ENCODE results near the gene ALDH1A3.

Gene ALDH1A3

DNA sequence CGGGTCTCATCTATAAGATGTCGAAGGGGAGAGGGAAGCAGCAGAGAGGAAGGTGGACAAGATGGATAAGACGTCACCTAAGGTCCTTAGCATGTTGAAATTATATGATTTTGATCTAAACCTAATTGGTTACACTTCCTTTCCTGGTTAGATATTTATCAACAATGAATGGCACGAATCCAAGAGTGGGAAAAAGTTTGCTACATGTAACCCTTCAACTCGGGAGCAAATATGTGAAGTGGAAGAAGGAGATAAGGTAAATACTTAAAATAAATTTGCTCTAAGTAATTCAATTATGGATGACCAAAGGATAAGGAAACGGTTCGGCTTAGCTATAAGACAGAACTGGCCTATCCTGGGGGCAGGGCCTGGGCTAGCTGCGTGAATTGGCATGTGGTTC, 5.5 kb downstream of the ALDH1A3 start:
- DNase-seq: no peak

DNA sequence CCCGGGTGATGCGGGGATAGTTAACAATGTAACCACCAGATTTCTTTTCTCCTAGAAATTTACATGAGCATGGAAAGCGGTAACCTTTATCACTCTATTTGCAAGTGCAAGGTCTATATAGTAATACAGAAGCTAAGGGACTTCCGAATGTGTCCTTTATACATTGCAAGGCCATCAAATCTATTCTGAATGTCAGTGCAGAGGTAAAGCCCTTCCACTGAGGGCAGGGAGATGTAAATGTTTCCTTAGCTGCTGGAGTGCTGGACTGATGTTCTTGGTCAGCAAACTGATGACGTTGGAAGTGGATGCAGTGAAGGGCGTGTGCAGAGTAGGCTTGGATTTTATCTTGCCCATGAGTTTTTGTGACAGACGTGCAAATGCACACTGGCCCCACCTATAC, 6.2 kb downstream of the ALDH1A3 start:
- DNase-seq: no peak

DNA sequence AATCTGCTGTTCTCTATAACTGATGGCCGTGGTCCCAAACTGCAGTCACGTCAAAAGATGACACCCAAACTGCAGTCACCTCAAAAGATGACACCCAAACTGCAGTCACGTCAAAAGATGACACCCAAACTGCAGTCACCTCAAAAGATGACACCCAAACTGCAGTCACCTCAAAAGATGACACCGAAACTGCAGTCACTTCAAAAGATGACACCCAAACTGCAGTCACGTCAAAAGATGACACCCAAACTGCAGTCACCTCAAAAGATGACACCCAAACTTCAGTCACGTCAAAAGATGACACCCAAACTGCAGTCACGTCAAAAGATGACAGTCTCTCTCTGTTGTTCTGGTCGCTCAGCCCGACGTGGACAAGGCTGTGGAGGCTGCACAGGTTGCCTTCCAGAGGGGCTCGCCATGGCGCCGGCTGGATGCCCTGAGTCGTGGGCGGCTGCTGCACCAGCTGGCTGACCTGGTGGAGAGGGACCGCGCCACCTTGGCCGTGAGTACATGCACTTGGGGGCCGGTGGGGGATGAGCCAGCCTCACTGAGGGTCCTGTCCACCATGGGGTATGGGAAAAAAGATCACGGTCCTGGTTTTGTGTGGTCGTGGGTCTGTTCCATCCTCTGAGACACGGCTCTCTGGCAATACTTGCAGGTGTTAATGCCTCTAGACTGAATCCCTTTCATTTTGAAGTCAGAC, 7.7 kb downstream of the ALDH1A3 start:
- DNase-seq: no peak

GRCh38 chr15:100889385-100890050, 9.9 kb downstream of the ALDH1A3 start:
- DNase-seq: no peak

GRCh38 chr15:100890051-100890720, 10.6 kb downstream of the ALDH1A3 start:
- DNase-seq: no peak

GRCh38 chr15:100890850-100891249, 11.2 kb downstream of the ALDH1A3 start:
- no peak for DNase-seq

GRCh38 chr15:100891307-100892012, 11.8 kb downstream of the ALDH1A3 start:
- no peak for DNase-seq

- no peak for DNase-seq
Measured at GRCh38 chr15:100892013-100892355, 12.4 kb downstream of the ALDH1A3 start.

DNA sequence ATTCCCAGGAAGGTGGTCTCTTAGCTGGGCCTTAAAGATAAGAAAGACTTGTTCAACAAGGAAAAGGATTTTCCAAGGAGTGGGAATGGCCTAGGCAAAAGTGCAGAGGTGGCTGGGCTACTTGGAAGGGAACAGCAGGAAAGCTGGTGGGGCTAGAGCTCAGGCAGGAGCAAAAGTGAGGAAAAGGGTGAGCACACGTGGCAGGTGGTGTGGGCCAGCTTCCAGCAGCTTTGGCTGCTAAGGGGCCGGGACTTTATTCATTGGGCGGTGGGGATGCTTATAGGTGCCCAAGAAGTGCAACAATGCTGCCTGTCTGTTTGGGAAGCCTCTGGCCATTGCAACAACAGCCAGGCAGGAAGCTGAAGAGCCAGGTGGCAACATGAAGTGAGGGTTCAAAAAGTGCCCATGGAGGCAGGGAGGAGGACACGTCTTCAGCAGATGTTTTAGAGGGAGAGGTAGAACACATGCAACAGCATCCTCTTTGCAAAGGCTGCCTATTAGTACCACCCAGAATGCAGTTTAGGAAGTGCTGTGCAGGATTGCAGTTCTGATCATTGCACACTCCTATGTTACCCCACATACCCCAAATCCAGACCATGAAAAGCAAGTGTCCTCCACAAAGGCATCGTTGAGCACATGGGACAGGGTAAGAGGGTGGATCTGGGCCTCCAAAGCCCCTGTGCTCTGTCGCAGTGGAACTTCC, 13.8 kb downstream of the ALDH1A3 start:
- DNase-seq: no peak

DNA sequence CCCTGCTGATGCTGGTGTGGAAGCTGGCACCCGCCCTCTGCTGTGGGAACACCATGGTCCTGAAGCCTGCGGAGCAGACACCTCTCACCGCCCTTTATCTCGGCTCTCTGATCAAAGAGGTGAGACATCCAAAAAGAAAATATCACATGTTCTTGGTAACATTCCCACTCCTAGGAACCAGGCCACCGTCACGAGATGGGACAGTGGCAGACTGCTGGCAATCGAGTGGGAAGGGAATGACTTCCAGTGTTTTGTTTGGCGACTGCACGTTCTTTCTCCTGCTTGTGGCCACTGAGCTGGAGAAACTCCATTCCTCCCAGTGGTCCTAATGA, 14.3 kb downstream of the ALDH1A3 start:
- DNase-seq: no peak

- no peak for DNase-seq
Measured at GRCh38 chr15:100895721-100896120, 16.1 kb downstream of the ALDH1A3 start.

DNA sequence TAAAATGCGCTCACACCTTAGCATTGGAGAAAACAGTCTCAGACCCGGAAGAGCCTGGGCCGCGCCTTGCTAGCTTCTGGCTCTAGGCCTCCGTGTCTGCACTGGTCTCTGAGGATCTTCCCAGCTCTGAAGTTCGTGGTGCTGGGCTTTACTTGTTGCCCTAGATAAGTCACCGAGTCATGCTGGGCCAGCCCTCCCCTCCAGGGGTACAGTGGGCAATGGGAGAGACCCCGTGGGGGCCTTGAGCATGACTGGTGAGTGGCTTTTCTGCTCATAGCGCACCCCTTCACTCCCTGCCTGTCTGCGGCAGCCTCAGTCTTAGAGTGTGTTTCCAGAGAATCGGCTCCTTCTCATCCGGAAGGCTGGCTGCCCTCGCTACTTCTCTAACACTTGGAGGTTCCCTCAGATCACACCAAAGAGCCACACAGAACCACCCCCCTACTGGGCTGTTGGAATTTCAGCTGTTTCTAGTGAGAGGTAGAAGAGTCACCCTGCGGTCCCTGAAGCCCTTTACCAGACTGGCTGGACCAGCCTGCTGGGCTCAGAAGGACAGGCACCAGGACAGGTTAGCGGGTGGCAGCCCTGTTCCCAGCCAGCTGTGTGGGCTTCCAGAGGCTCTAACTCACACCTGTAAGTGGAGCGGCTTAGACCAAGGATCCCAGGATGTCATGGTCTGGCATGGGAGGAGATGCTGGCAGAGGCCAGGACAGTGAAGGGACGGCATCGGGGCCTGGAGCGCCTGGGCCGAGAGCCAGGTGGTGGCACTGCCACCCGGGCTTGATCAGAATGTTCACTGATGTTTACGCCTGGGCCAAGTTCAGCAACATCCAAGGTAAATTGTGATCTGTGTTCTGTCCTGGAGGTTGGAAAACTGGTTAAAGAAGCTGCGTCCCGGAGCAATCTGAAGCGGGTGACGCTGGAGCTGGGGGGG, 17.9 kb downstream of the ALDH1A3 start:
- DNase-seq: no peak

DNA sequence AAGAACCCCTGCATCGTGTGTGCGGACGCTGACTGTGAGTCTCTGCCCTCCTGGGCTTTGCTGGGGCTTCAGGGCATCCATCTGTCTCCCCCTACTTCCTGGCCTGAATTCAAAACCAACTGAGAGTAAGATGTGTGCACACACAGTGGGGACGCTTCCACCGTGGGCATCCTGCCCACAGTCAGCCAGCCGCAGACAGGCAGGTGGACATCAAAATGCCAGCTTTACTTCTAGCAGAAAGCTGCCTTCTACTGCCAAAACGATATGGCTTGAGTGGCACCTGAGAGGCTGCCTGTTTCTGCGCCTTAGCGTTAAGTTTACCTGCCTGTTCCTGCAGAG, 18.5 kb downstream of the ALDH1A3 start:
- no peak for DNase-seq

GRCh38 chr15:100898661-100899462, 19.2 kb downstream of the ALDH1A3 start:
- no peak for DNase-seq

DNA sequence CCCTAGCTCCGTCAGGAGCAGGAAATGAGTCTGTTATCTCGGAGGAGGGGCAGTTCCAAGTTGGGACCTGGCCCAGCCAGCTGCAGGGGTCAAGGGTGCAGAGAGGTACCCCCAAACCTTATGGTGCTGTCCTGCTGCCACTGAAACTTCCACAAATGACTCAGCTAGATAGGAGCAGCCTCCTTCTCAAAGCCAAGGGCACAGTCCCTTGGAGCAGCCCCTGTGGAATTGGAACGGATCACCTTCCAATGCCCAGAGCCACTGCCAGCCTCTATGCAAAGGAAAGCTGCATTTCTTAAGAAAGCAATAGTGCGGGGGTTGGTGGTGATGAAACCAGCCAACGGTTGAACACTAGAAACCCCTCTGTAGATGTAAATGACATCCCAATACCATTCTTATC, 20.0 kb downstream of the ALDH1A3 start:
- DNase-seq: no peak

- DNase-seq: no peak
Measured at GRCh38 chr15:100900136-100900794, 20.6 kb downstream of the ALDH1A3 start.

DNA sequence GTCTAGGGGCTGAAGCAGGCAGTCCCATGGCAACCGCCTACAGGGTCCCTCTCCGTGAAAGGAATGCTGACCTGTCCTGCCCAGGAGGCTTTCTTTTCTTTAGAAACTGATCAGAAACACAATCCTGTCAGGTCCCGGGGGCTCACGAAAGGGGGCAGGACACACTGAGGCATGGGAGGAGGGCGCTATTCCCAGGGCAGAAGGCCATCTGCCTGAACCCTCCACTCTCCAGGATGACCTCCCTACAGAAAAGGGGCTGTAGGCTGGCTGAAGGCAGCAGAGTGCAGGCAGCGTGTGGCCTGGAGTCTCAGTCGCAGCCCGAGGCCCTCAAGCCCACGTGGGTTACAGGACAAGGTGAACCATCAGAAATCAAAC, 21.2 kb downstream of the ALDH1A3 start:
- DNase-seq: no peak

- no peak for DNase-seq
Measured at GRCh38 chr15:100901296-100901695, 21.7 kb downstream of the ALDH1A3 start.

- DNase-seq: no peak
Measured at GRCh38 chr15:100901702-100902435, 22.2 kb downstream of the ALDH1A3 start.
